MG63 (cell line): ENCODE measurements around the gene COA1. TPM values are rescaled to one million over a fixed set of nuclear protein-coding genes. Genes with fewer than 3 reads are reported as not detected.
A peak's percentile ranks its signal among the peaks of the same experiment; 100 is the strongest.
"Not testable (repeated sequence)": the region's sequence is repeated elsewhere in the genome, so short reads cannot be mapped to it uniquely, and the experiment has no call there.

ENCODE experiments used
- DNase-seq: peaks from one replicate; pipeline ENCODE4 v3.0.0-alpha.2; 2020
- H3K27me3 ChIP-seq: fragments of 250-450 bp; sonication (Bioruptor Pico); 2 replicates; pipeline ENCODE4 v1.5.1; 2020; ENCODE audit warnings: mild to moderate bottlenecking, moderate library complexity
- H3K36me3 ChIP-seq: fragments of 250-450 bp; sonication (Bioruptor Pico); 2 replicates; pipeline ENCODE4 v1.5.1; 2020; ENCODE audit warnings: mild to moderate bottlenecking, moderate library complexity
- H3K4me3 ChIP-seq: fragments of 250-450 bp; sonication (Bioruptor Pico); 2 replicates; pipeline ENCODE4 v1.5.1; 2020; ENCODE audit warnings: mild to moderate bottlenecking, moderate library complexity
- H3K9me3 ChIP-seq: fragments of 250-450 bp; sonication (Bioruptor Pico); 2 replicates; pipeline ENCODE4 v1.5.1; 2020; ENCODE audit warnings: mild to moderate bottlenecking, moderate library complexity
- total RNA-seq: library from RNA; depleted of rRNA; stranded (reverse); fragments of >200 nt; shearing (Covaris generic); gene quantifications from 2 replicates; pipeline ENCODE4 v1.2.3, GENCODE V29; 2014; ENCODE audit warnings: low replicate concordance

Gene COA1
- total RNA-seq, 1 experiment from 2014 or later, result 58.9 TPM

DNA sequence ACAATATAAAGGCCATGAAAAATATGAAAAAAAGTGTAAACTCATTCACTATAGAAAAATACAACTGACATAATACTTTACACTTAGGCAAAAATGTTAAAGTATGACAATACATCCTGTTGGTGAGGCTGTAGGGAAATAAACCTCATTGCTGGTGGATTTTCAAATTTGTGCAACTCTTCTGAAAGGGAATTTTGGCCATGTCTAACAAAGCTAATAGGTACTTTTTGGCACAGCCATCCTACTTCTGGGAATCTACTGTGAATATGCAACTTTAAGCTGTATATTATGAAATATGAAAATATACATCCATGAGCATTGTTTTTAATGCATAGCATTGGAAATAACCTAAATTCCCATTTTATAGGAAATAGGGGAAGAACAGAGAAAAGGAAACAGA is 13.4 kb upstream of the COA1 start:
- no peaks in the 10 kb centered on the region for H3K27me3 ChIP-seq
- no peaks in the 10 kb centered on the region for H3K36me3 ChIP-seq
- H3K9me3 ChIP-seq, result no peaks in the 10 kb centered on the region
- no peak overlapping the region for H3K4me3 ChIP-seq
- DNase-seq, result no peak

DNA sequence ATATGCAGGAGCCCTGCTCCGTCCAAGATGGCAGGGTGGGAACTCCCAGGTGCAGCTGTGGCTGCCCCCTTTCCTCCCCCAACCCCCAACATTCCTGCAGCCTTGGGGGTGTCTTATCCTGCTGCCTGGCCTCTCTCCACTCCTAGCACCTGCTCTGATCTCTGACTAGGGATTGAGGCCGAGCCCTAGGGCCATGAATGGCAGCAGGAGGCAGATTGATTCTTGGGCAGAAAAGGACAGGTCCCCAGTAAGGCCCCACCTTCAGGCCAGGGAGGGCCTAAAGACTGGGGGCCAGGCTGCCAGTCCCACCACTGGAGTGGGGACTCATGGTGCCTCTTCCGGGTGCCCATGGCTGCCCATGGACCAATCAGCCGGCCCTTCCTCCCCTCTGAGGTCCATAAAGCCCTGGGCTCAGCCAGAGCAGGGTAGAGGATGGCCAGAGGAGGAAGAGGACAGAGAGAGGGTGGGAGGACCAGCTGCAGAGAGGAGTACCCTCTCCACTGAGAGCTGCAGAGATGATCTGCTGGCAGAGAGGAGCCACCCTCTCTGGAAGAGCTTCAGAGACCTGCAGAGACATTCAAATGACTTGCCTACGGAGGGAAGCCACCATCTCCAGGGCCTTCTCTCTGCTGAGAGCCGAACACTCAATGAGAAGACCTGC is 8.3 kb upstream of the COA1 start:
- H3K4me3 ChIP-seq, result no peak overlapping the region
- no peaks in the 10 kb centered on the region for H3K9me3 ChIP-seq
- DNase-seq, result no peak
- H3K36me3 ChIP-seq, result no peaks in the 10 kb centered on the region
- H3K27me3 ChIP-seq, result no peaks in the 10 kb centered on the region

DNA sequence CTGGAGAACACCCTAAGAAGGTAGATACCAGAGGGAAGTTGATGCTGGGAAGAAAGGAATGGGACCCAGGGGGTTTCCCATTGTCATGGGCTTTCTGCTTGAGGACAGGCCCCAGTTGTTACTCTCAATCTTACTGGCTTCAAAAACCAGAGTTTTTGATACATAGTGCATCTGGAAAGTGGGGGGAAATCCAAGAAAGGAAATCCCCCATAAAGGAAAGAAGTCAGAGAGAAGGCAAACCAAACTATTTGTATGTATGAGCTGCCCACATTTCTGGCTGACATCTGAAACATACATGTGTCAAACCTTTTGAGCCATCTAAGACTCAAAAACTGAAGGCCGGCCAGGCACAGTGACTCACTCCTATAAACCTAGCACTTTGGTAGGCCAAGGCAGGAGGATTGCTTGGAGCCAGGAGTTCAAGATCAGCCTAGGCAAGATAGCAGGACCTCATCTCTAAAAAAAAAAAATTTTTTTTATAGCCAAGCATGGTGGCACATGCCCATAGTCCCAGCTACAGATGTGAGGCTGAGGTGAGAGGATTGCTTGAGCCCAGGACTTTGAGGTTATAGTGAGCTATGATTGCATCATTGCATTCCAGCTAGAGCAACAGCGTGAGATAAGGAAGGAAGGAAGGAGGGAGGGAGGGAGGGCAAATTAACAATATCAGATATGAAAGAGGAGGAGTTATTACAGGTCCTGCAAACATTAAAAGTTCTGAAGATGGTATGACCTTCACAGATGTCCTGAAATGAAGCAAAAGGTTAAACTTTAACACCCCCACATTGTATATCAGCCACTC is 6.7 kb upstream of the COA1 start:
- Histone ChIP-seq H3K9me3 (no peaks in the 10 kb centered on the region), H3K27me3 (no peaks in the 10 kb centered on the region), H3K4me3 (no peak overlapping the region), H3K36me3 (no peaks in the 10 kb centered on the region)
- peak; percentile 36 for DNase-seq

DNA sequence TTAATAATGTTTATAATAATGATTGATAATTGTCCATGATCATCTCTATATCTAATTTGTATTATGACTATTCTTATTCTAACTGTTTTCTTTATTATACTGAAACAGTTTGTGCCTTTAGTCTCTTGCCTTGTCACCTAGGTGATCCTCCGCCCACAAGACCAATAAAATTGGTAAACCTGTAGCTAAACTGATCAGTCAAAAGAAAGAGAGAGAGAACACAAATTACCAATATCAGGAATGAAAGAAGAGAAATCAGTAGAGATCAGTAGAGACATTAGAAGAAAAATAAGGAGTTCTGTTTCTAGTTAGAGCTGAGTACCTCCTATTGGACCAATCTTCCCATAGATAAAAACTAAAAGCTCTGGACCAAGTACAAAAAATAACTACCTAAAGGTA is 6.1 kb upstream of the COA1 start:
- no peak overlapping the region for H3K4me3 ChIP-seq
- H3K9me3 ChIP-seq, result no peaks in the 10 kb centered on the region
- DNase-seq, result no peak
- H3K36me3 ChIP-seq, result no peaks in the 10 kb centered on the region
- H3K27me3 ChIP-seq, result no peaks in the 10 kb centered on the region

DNA sequence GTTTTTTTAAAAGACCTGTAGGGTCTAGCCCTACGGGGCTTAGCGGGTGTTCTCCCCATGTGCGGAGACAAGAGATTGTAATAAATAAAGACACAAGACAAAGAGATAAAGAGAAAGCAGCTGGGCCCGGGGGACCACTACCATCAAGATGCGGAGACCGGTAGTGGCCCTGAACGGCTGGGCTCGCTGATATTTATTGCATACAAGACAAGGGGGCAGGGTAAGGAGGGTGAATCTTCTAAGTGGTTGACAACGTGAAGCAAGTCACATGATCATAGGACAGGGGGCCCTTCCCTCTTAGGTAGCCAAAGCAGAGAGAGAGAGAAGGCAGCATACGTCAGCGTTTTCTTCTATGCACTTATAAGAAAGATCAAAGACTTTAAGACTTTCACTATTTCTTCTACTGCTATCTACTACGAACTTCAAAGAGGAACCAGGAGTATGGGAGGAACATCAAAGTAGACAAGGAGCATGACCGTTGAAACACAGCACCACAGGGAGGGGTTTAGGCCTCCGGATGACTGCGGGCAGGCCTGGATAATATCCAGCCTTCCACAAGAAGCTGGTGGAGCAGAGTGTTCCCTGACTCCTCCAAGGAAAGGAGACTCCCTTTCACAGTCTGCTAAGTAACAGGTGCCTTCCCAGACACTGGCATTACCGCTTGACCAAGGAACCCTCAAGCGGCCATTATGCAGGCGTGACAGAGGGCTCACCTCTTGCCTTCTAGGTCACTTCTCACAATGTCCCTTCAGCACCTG is 5.4 kb upstream of the COA1 start:
- not testable (repeated sequence) for H3K4me3 ChIP-seq, H3K9me3 ChIP-seq, DNase-seq, H3K27me3 ChIP-seq, H3K36me3 ChIP-seq

DNA sequence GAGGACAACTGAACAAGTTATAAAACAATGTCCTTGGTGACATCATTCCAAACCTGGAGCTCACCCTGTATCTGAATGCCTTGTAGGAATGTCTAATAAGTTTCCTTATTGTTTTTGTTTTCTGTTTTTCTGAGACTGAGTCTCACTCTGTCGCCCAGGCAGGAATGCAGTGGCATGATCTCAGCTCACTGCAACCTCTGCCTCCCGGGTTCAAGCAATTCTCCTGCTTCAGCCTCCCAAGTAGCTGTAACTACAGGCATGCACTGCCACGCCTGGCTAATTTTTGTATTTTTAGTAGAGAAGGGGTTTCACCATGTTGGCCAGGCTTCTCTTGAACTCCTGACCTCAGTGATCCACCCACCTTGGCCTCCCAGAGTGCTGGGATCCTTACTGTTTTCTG is 2.2 kb upstream of the COA1 start:
- not testable (repeated sequence) for H3K36me3 ChIP-seq, H3K9me3 ChIP-seq, H3K27me3 ChIP-seq, H3K4me3 ChIP-seq, DNase-seq

DNA sequence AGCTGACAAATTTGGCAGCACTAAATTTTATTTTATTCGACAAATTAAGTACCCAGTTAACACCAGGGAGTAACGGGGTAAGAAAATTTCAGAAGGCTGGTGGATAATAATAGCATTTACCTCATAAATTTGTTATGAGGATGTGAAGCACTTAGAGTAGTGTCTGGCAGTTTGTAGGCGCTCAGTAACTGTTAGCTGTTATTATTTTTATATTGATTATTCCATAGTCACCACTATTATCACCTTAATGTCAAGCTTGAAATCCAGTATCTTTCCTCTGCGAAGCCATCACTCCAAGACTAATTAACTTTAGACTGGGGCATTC is 563 bp upstream of the COA1 start:
- no peaks in the 10 kb centered on the region for H3K27me3 ChIP-seq
- peak overlapping the region; percentile 80 for H3K4me3 ChIP-seq
- no peaks in the 10 kb centered on the region; the same call in 1 of the 2 replicates for H3K36me3 ChIP-seq
- H3K9me3 ChIP-seq, result no peaks in the 10 kb centered on the region
- no peak for DNase-seq

DNA sequence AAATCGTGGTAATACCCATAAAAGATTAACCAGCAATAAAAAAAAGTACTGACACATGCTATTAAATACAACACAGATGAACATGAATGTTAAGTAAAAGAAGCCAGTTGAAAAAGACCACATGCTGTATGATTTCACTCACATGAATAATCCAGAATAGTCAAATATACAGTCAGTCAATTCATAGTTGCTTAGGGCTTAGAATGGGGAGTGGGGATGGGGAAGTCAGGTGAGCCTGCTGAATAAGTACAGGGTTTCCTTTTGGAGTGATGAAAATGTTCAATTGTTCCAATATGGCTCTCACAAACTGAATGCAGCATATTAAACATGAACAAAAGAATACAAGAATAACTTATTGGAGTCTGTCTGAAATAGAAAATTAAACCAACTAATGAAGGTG is 1.8 kb downstream of the COA1 start:
- H3K4me3 ChIP-seq, result no peak overlapping the region

DNA sequence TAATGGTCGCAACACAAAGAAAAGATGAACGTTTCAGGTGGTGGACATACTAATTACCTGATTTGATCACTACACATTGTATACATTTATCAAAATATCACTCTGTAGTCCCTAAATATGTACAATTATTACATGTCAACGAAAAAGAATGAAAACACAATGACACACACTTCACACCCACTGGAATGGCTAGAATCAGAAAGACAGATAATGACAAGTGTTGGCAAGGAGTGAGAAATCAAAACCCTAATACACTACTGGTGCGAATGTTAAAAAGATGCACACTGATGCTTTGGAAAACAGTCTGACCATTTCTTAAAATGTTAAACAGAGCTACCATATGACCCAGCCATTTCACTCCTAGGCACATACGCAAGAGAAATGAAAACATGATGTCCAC is 2.3 kb downstream of the COA1 start:
- H3K27me3 ChIP-seq, result no peaks in the 10 kb centered on the region
- no peak for DNase-seq
- H3K4me3 ChIP-seq, result no peak overlapping the region
- H3K36me3 ChIP-seq, result no peaks in the 10 kb centered on the region; the same call in 1 of the 2 replicates
- no peaks in the 10 kb centered on the region for H3K9me3 ChIP-seq

More for the DNA sequence above, 1.8 kb downstream of the COA1 start:
- Histone ChIP-seq H3K9me3 (no peaks in the 10 kb centered on the region), H3K27me3 (no peaks in the 10 kb centered on the region), H3K36me3 (no peaks in the 10 kb centered on the region; the same call in 1 of the 2 replicates)
- DNase-seq, result no peak

DNA sequence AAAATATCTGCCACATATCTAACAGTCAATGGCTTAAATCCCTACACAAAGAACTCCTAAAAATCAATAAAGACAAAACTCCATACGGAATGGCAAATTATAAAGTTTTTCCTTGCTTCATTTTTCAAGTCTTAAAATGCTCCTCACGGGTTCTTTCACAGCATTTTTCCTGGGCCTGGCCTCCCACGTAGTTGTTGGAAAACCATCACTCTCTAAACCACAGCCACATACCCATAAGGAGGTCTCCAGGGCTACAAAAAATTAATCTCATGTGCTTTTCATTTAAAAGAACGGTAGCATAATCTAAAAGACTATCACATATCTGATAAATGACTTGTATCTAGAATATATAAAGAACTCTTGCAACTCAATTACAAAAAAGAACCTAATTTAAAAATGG is 2.9 kb downstream of the COA1 start:
- Histone ChIP-seq H3K36me3 (no peaks in the 10 kb centered on the region; the same call in 1 of the 2 replicates), H3K9me3 (no peaks in the 10 kb centered on the region), H3K27me3 (no peaks in the 10 kb centered on the region), H3K4me3 (no peak overlapping the region)
- DNase-seq, result no peak

DNA sequence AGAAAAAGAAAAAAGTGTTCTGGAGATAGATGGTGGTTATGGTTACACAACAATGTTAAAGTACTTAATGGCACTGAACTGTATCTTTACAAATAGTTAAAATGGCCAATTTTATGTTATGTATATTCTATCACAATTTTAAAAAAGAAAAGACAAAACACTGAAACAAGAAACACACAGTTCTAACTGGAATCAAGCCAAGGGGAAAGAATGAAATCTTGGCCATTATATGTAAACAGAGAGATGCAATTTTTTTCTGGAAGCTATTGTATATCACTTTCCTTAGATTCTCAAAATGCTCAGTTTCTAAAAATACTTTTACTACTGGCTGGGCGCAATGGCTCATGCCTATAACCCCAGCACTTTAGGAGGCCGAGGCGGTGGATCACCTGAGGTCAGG is 4.1 kb downstream of the COA1 start:
- Histone ChIP-seq H3K9me3 (no peaks in the 10 kb centered on the region), H3K4me3 (no peak overlapping the region), H3K27me3 (no peaks in the 10 kb centered on the region), H3K36me3 (no peaks in the 10 kb centered on the region; the same call in 1 of the 2 replicates)
- no peak for DNase-seq

DNA sequence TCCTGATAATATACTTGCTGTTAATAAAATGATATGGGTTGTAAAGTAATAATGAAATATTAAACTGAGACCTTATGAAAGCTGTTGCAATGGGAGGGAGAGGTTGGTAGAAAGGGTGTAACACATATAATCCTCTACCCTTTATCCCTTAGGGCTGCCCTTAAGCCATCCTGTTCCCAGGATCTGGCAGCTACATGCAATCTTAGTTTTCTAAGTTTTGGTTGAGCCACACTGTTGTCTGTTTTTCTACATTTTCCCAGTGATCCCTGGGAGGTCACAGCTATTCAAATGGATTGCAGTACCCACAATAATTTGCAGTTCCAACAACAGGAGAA is 6.3 kb downstream of the COA1 start:
- H3K36me3 ChIP-seq, result peaks cover 4% of the 10 kb centered on the region; the same call in 1 of the 2 replicates
- DNase-seq, result no peak
- H3K9me3 ChIP-seq, result no peaks in the 10 kb centered on the region
- H3K27me3 ChIP-seq, result no peaks in the 10 kb centered on the region
- no peak overlapping the region for H3K4me3 ChIP-seq

DNA sequence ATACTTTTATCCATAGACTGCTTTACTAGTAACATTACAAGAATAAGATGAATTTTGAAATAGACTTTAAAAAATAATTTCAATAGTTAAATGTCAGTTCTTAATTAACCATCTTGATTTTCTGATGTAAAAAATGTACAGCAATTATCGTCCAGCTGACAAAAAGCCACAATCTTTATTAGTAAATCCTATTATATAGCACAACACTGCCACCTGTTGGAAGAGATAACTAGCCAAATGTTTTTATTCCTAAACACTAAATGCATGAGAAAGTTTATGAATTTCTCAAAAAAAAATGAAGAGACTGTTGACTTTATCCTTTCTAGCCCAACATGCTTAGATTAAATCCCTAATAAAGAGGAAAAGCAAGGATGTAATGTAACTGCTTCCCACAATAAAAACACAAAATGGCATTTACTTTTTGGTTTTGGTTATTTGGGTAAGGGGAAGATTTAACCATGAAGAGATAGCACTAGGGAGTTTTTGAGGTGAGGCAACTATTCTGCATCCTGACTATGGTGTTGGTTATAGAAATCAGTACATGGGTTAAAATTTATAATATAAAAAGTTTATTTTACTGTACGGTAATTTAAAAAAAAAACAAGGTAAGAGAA is 8.0 kb downstream of the COA1 start:
- no peaks in the 10 kb centered on the region for H3K27me3 ChIP-seq
- H3K36me3 ChIP-seq, result peaks cover 4% of the 10 kb centered on the region; the same call in 1 of the 2 replicates
- no peak for DNase-seq
- no peak overlapping the region for H3K4me3 ChIP-seq
- H3K9me3 ChIP-seq, result peaks cover 2% of the 10 kb centered on the region; the same call in 1 of the 2 replicates

DNA sequence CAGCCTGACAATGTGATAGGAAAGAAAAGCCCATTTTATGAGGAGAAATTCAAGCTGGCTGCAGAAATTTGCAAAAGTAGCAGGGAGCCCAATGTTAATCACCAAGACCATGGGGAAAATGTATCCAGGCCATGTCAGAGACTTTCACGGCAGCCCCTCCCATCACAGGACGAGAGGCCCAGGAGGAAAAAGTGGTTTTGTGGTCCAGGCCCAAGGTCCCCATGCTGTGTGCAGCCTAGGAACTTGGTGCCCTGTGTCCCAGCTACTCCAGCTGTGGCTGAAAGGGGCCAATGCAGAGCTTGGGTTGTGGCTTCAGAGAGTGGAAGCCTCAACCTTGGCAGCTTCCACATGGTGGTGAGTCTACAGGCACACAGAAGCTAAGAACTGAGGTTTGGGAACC is 12.7 kb downstream of the COA1 start:
- no peak for DNase-seq
- Histone ChIP-seq H3K27me3 (no peaks in the 10 kb centered on the region), H3K36me3 (peaks cover 11% of the 10 kb centered on the region), H3K9me3 (peaks cover 10% of the 10 kb centered on the region; the same call in 1 of the 2 replicates), H3K4me3 (no peak overlapping the region)

DNA sequence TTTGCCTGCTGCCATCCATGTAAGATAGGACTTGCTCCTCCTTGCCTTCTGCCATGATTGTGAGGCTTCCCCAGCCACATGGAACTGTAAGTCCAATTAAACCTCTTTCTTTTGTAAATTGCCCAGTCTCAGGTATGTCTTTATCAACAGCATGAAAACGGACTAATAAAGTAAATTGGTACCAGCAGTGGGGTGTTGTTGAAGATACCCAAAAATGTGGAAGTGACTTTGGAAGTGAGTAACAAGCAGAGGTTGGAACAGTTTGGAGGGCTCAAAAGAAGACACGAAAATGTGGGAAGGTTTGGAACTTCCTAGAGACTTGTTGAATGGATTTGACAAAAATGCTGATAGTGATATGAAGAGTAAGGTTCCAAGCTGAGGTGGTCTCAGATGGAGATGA is 13.4 kb downstream of the COA1 start:
- Histone ChIP-seq H3K36me3 (peaks cover 11% of the 10 kb centered on the region), H3K9me3 (peaks cover 10% of the 10 kb centered on the region; the same call in 1 of the 2 replicates)
- not testable (repeated sequence) for H3K4me3 ChIP-seq, DNase-seq, H3K27me3 ChIP-seq

DNA sequence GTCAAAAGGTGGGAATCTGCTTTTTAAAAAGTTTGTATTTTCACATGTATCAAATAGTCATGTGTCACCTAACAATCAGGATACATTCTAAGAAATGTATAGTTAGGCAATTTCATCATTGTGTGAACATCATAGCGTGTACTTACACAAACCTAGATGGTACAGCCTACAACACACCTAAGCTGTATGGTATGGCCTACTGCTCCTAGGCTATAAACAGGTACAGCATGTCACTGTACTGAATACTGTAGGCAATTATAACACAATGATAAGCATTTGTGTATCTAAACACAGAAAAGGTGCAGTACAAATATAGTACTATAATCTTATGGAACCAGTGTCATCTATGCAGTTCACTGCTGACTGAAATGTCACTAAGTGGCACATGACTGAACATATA is 17.8 kb downstream of the COA1 start:
- no peaks in the 10 kb centered on the region for H3K27me3 ChIP-seq
- H3K9me3 ChIP-seq, result peaks cover 14% of the 10 kb centered on the region
- no peak for DNase-seq
- H3K4me3 ChIP-seq, result no peak overlapping the region
- H3K36me3 ChIP-seq, result peaks cover 12% of the 10 kb centered on the region

DNA sequence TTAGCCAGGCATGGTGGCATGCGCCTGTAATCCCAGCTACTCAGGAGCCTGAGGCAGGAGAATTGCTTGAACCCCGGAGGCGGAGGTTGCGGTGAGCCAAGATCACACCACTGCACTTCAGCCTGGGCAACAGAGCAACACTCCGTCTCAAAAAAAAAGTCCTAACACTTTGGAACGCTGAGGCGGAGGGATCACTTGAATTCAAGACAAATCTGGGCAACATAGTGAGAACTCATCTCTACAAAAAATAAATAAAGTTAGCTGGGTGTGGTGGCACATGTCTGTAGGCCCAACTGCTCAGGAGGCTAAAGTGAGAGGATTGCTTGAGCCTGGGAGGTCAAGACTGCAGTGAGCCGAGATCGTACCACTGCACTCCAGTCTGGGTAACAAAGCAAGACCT is 21.3 kb downstream of the COA1 start:
- not testable (repeated sequence) for H3K27me3 ChIP-seq, DNase-seq, H3K4me3 ChIP-seq
- peaks cover 30% of the 10 kb centered on the region for H3K36me3 ChIP-seq
- peaks cover 18% of the 10 kb centered on the region for H3K9me3 ChIP-seq
